Dedifferentiated amniotic fluid mesenchymal stem cell (primary cell): ENCODE results near the gene RBM19.
A peak's percentile ranks its signal among the peaks of the same experiment; 100 is the strongest.

Experiments
- DNase-seq: peaks from one replicate; pipeline ENCODE4 v3.0.0-alpha.2; 2016; ENCODE audit errors: extremely low spot score

RBM19 gene

GRCh38 chr12:113931517-113931916 lies 34.6 kb downstream of the RBM19 start:
- no peak for DNase-seq

GRCh38 chr12:113930249-113930648 lies 35.9 kb downstream of the RBM19 start:
- no peak for DNase-seq

GRCh38 chr12:113929312-113929989 lies 36.7 kb downstream of the RBM19 start:
- DNase-seq = no peak

GRCh38 chr12:113926788-113927187 lies 39.3 kb downstream of the RBM19 start:
- DNase-seq = no peak

GRCh38 chr12:113924341-113924740 lies 41.8 kb downstream of the RBM19 start:
- DNase-seq = no peak

- no peak for DNase-seq
Measured at GRCh38 chr12:113923251-113923650, 42.9 kb downstream of the RBM19 start.

GRCh38 chr12:113921430-113921829 lies 44.7 kb downstream of the RBM19 start:
- no peak for DNase-seq

GRCh38 chr12:113919791-113920190 lies 46.3 kb downstream of the RBM19 start:
- no peak for DNase-seq

GRCh38 chr12:113918306-113918705 lies 47.8 kb downstream of the RBM19 start:
- DNase-seq = no peak

DNA sequence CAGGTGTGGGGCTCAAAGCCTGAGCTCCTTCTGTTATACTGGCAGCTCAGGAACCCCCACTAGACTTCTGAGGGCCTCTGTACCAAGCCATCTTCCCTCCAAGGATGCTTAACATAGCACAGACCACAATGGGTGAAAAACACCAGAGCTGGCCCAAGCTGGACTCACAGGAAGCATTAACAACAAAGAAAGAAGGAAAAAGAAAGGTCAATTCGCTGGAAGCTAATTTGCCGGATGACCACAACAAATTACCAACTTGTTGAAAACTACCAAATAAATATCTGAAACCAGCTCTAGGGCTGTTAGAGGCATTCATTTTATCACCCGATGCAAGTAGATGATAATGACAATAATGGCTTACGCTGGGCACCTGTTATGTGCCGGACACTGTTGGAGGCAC lies 48.7 kb downstream of the RBM19 start:
- no peak for DNase-seq

- DNase-seq = no peak
Measured at GRCh38 chr12:113914806-113915205, 51.3 kb downstream of the RBM19 start.

DNA sequence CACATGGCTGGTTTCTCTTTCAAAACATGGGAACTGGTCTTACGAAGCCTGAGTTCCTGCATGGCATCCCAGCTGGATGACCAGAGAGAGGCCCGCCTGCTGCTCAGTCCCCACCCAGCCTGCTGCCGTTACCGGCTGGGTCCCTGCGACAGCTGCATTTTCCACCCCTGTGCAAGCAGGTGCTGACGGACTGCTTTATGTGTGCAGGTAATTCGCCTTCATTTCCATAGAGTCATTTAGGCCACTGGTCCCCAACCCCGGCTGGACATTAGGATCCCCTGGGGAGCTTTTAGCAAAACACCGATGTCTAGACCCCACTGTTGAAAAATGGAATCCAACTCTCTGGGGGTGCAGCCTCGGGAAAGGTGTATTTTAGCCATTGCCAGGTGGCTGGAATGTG lies 51.9 kb downstream of the RBM19 start:
- no peak for DNase-seq

GRCh38 chr12:113912760-113913329 lies 53.3 kb downstream of the RBM19 start:
- DNase-seq = peak; percentile 56

DNA sequence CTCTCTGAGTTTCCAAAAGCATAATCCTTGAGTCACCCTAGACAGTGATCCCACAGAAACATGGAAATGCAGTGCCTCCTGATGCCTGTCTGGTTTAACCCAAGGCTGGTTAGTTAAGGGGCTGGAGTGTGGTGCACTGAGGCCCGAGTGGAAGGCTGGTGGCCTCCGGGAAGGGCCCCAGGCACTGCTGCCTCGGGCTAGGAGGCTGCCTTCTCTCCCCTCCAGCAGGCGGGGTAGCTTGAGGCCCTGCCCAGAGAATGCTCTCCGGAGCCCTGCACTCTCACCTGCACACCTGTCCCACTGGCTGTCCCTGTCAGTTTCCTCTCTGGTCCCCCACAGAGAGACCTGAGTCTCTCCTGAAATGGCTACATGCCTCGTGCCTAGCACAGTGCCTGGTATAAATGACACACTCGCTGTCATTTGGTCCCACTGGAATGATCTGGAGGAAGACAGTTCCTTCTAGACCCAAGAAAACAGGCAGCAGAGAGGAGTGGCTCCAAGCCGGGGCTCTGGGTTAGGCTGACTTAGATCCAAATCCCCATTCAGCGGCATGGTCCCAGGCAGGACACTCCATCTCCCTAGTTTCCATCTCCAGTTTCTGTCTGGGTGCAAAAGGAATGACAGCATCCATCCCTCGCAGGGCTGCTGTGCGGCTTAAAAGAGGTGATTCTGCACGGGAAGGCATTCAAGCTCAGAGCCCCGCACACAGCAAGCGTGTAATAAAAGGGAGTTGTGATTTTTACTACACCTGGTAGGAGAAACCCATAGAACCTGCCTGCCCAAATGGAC lies 54.0 kb downstream of the RBM19 start:
- DNase-seq = no peak

GRCh38 chr12:113910751-113911272 lies 55.3 kb downstream of the RBM19 start:
- DNase-seq = no peak

DNA sequence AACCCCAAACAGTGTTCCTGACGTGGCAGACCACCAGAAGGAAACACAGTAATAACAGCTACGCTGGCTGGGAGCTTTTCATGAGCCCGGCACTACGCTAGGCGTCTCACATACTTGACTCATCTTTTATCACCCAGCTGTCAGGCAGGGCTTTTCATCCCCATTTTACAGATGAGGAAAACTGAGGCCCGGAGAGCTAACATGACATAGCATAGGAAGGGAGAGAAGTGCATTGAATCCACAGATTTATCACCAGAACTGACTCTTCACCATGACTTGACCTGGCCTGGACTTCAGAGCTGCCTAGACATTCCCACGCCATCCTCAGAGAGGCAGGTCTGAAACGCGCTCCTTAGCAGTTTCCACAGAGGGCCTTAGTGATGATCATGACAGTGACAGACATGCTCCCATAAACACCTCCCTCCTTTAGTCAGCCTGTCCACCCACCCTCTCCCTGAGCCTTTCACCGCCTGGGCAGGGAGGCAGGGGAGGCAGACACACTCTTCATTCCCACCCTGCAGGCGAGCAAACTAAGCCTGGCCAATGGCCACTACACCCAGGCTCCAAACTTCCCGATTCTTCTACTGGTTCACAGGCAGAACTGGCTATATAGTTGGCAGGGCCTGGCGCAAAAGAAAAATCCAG lies 56.2 kb downstream of the RBM19 start:
- DNase-seq = no peak

- DNase-seq = no peak
Measured at GRCh38 chr12:113908584-113909100, 57.5 kb downstream of the RBM19 start.

- DNase-seq = no peak
Measured at GRCh38 chr12:113907446-113908180, 58.5 kb downstream of the RBM19 start.

DNA sequence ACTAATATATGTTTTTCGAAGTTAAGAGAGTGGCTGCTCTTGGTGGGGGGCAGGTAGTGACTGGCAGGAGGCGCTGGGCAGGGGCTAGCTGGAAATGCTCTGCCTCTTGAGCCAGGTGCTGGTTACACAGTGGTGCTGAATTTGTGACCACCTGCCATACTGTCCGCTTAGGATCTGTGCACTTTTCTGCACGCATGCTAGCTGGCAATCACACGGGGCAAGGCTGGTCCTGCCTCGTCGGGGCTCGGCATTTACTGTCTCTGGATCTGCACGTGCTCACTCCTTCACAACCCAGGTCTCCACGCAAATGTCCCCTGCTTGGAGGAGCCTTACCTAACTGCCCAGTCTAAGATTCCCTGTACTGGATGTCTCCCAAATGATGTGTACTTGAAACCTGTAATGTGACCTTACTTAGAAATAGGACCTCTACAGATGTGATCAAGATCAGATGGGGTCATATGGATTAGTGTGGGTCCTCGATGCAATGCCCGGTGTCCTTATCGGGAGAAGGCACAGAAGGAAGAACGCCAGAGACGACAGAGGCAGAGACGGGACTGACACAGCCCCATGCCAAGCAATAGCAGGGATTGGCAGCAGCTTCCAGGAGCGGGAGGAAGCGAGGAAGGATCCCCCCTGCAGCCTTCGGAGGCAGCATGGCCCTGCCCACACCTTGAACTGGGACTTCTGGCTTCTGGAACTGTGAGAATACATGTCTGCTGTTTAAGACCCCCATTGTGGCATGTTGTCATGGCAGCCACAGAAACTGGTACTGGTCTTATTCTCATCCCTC lies 59.5 kb downstream of the RBM19 start:
- DNase-seq = no peak

DNA sequence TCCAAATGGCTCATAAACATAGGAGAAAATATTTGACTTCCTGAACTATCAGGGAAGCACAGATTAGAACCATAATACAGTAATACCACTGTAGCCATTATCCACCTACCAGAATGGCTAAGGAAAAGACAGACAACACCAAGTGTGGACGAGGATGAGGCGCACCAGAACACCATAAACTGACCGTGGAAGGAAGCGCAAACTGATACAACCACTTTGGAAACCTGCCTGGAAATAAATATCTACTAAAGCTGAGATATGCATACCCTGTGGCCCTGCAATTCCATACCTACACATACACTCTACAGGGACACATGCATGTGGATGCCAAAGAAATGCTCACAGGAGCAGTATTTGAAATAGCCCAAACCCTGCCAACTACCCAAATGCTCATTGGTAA lies 60.3 kb downstream of the RBM19 start:
- DNase-seq = no peak
